Measurements from ENCODE around the gene C1QTNF8.
A peak's percentile ranks its signal among the peaks of the same experiment; 100 is the strongest.

Gene C1QTNF8

DNA sequence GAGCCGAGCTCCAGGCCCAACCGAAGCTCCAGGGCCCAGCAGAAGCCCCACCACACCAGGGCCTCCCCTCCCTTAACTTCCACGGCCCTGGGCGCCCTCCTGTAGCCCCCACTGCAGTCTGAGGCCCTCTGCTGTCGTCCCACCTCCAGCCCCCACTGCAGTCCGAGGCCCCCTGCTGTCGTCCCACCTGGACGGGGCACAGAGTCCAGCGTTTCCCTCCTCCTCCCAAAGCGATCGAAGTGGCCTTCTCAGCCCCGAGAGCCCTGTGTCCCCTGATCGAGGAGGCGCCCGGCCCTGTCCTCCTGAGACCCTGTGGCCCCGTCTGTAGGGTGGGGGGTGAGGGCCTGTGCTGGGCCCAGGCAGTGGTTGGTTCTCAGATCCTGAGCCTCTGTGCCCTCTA is 31.1 kb upstream of the C1QTNF8 start:
- Histone ChIP-seq H3K27ac (ENCODE audit: extremely low read depth, low read depth, low read length) (no peak overlapping the region), H3K9me3 (ENCODE audit: control insufficient read depth, insufficient read depth, low read depth, low read length) (no peaks in the 10 kb centered on the region), H3K36me3 (ENCODE audit: control insufficient read depth in 2 of 2, insufficient read depth in 1 of 2, low read length in 2 of 2) (no peaks in the 10 kb centered on the region), H3K4me1 (ENCODE audit: control insufficient read depth, insufficient read depth, low read length) (no peaks in the 10 kb centered on the region), H3K4me3 (ENCODE audit: low read depth, low read length) (no peak overlapping the region)
- TF ChIP-seq ZNF423 (tag by site-specific recombination; IDR thresholded peaks at IDR 0.05) (no peak), MYNN (tag by site-specific recombination; IDR thresholded peaks at IDR 0.05; ENCODE audit: borderline replicate concordance) (no peak), EGR2 (tag by site-specific recombination; IDR thresholded peaks at IDR 0.05; ENCODE audit: low read depth) (no peak), ZFP69B (tag by site-specific recombination; IDR thresholded peaks at IDR 0.05) (no peak), ZNF660 (tag by site-specific recombination; IDR thresholded peaks at IDR 0.05) (no peak), ZNF747 (tag by site-specific recombination; IDR thresholded peaks at IDR 0.05) (no peak), ZNF571 (tag by site-specific recombination; IDR thresholded peaks at IDR 0.05) (no peak), SCRT2 (tag by site-specific recombination; IDR thresholded peaks at IDR 0.05) (no peak), KLF16 (tag by site-specific recombination; IDR thresholded peaks at IDR 0.05) (no peak), ZNF555 (tag by site-specific recombination; conservative IDR thresholded peaks at IDR 0.05) (no peak), HOXA7 (CRISPR knock-in tag; IDR thresholded peaks at IDR 0.05; ENCODE audit: borderline replicate concordance) (no peak)
- ChIA-PET POLR2A (no interaction called here), CTCF (interaction anchor here (0.6 to 1.1 kb wide), 2 partner anchors 9 to 57 kb away, joined by 3 to 5 read pairs; no protein-coding TSS in a partner anchor)

DNA sequence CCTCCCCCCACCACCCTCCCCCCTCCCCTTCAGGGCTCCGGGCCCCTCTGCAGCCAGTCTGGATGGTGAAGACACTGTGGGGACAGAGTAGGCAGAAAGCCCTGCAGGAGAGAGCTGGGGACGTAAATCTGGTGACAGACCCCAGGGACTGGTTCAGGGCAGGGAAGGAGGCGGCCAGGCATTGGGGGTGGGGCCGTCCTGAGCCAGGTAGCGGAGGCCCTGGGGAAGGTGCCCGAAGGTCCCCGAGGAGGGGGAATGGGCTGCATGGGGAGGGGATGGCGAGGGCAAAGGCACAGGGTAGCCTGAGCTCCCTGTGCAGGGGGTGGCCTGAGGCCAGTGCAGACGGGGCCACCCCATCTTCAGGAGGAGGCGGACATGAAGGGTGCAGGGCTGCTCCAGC is 30.5 kb upstream of the C1QTNF8 start:
- H3K27ac ChIP-seq (ENCODE audit: extremely low read depth, low read depth, low read length), result no peak overlapping the region
- H3K9me3 ChIP-seq (ENCODE audit: control insufficient read depth, insufficient read depth, low read depth, low read length), result no peaks in the 10 kb centered on the region
- H3K36me3 ChIP-seq (ENCODE audit: control insufficient read depth in 2 of 2, insufficient read depth in 1 of 2, low read length in 2 of 2), result no peaks in the 10 kb centered on the region
- TF ChIP-seq SP3 (tag by site-specific recombination; IDR thresholded peaks at IDR 0.05) (no peak), GLIS1 (tag by site-specific recombination; IDR thresholded peaks at IDR 0.05) (0 out of 2 replicates have a peak, but pooled peaks have one; percentile 12)
- H3K4me1 ChIP-seq (ENCODE audit: control insufficient read depth, insufficient read depth, low read length), result no peaks in the 10 kb centered on the region
- ChIA-PET CTCF (interaction anchor here (0.6 to 1.1 kb wide), 2 partner anchors 9 to 57 kb away, joined by 3 to 5 read pairs; no protein-coding TSS in a partner anchor), POLR2A (no interaction called here)
- H3K4me3 ChIP-seq (ENCODE audit: low read depth, low read length), result no peak overlapping the region

DNA sequence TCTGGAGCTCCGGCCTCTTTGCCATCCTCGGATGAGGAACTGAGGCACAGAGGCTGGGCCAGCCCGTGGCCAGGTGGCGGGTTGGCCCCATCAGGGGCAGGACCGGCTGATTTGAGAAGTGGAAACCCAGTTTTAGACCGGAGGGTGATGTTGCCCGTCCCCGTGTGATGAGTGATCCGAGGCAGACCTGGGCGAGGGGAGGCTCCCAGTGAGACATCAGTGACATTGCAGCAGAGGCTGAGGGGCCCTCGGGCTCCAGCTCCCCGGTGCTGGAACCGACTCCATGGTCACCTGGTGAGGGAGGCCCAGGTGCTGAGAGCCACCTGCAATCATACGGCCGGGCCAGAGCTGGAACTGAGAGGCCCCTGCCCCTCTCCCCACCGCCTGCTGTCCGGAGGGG is 30.0 kb upstream of the C1QTNF8 start:
- Histone ChIP-seq H3K4me1 (ENCODE audit: control insufficient read depth, insufficient read depth, low read length) (no peaks in the 10 kb centered on the region), H3K4me3 (ENCODE audit: low read depth, low read length) (no peak overlapping the region), H3K36me3 (ENCODE audit: control insufficient read depth in 2 of 2, insufficient read depth in 1 of 2, low read length in 2 of 2) (no peaks in the 10 kb centered on the region), H3K27ac (ENCODE audit: extremely low read depth, low read depth, low read length) (no peak overlapping the region), H3K9me3 (ENCODE audit: control insufficient read depth, insufficient read depth, low read depth, low read length) (no peaks in the 10 kb centered on the region)
- TF ChIP-seq ZNF335 (tag by site-specific recombination; conservative IDR thresholded peaks at IDR 0.05) (no peak), WT1 (tag by site-specific recombination; IDR thresholded peaks at IDR 0.05) (no peak), ZNF19 (tag by site-specific recombination; IDR thresholded peaks at IDR 0.05; ENCODE audit: low read depth) (no peak), ZNF792 (tag by site-specific recombination; IDR thresholded peaks at IDR 0.05) (no peak)
- POLR2A ChIA-PET, result no interaction called here
- CTCF ChIA-PET, result interaction anchor here (1.1 kb wide), 2 partner anchors 58 to 68 kb away, joined by 3 to 5 read pairs; no protein-coding TSS in a partner anchor

DNA sequence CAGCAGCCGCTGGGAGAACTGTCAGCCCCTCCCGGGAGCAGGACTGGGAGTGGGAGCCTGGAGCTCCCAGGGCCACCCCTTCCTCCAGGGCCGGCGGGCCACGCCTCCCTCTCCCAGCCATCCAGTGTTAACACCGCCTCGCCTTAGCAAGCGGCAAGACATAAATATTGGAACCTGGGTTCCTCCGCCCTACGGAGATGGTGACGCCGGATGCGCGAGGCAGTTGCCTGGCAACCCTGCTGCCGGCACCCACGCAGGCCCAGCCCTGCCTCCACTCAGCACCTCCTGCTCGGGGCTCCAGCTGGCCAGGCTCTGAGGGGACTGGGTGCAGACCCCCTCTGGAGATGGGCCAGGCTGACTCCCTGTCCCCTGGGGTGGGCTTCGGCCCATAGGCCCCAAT is 29.4 kb upstream of the C1QTNF8 start:
- no peaks in the 10 kb centered on the region for H3K36me3 ChIP-seq (ENCODE audit: control insufficient read depth in 2 of 2, insufficient read depth in 1 of 2, low read length in 2 of 2)
- H3K27ac ChIP-seq (ENCODE audit: extremely low read depth, low read depth, low read length), result no peak overlapping the region
- H3K9me3 ChIP-seq (ENCODE audit: control insufficient read depth, insufficient read depth, low read depth, low read length), result no peaks in the 10 kb centered on the region
- H3K4me1 ChIP-seq (ENCODE audit: control insufficient read depth, insufficient read depth, low read length), result no peaks in the 10 kb centered on the region
- ChIA-PET POLR2A (interaction anchor here (0.5 kb wide), 1 partner anchor 416 kb away, joined by 4 read pairs; no protein-coding TSS in a partner anchor), CTCF (interaction anchor here (0.6 to 1.1 kb wide), 2 partner anchors 68 to 546 kb away, joined by 3 read pairs; no protein-coding TSS in a partner anchor)
- H3K4me3 ChIP-seq (ENCODE audit: low read depth, low read length), result no peak overlapping the region
- TF ChIP-seq ZNF169 (tag by site-specific recombination; IDR thresholded peaks at IDR 0.05) (no peak), KLF1 (tag by site-specific recombination; IDR thresholded peaks at IDR 0.05) (peak; percentile 42), EGR2 (tag by site-specific recombination; IDR thresholded peaks at IDR 0.05; ENCODE audit: low read depth) (peak; percentile 41), OSR2 (tag by site-specific recombination; IDR thresholded peaks at IDR 0.05) (peak; percentile 56), ZNF600 (tag by site-specific recombination; IDR thresholded peaks at IDR 0.05) (peak; percentile 44; the same call in 1 of the 2 replicates), GFI1B (tag by site-specific recombination; IDR thresholded peaks at IDR 0.05) (no peak), KLF9 (tag by site-specific recombination; IDR thresholded peaks at IDR 0.05; ENCODE audit: low read depth) (peak; percentile 68; the same call in 1 of the 2 replicates)
- TF ChIP-seq, protein P1, sequence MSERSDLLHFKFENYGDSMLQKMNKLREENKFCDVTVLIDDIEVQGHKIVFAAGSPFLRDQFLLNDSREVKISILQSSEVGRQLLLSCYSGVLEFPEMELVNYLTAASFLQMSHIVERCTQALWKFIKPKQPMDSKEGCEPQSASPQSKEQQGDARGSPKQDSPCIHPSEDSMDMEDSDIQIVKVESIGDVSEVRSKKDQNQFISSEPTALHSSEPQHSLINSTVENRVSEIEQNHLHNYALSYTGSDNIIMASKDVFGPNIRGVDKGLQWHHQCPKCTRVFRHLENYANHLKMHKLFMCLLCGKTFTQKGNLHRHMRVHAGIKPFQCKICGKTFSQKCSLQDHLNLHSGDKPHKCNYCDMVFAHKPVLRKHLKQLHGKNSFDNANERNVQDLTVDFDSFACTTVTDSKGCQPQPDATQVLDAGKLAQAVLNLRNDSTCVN (tag by site-specific recombination; optimal IDR thresholded peaks at IDR 0.05), result no peak
- TF ChIP-seq, protein P2, sequence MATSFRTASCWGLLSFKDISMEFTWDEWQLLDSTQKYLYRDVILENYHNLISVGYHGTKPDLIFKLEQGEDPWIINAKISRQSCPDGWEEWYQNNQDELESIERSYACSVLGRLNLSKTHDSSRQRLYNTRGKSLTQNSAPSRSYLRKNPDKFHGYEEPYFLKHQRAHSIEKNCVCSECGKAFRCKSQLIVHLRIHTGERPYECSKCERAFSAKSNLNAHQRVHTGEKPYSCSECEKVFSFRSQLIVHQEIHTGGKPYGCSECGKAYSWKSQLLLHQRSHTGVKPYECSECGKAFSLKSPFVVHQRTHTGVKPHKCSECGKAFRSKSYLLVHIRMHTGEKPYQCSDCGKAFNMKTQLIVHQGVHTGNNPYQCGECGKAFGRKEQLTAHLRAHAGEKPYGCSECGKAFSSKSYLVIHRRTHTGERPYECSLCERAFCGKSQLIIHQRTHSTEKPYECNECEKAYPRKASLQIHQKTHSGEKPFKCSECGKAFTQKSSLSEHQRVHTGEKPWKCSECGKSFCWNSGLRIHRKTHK (tag by site-specific recombination; IDR thresholded peaks at IDR 0.05), result no peak
- TF ChIP-seq, protein P3, sequence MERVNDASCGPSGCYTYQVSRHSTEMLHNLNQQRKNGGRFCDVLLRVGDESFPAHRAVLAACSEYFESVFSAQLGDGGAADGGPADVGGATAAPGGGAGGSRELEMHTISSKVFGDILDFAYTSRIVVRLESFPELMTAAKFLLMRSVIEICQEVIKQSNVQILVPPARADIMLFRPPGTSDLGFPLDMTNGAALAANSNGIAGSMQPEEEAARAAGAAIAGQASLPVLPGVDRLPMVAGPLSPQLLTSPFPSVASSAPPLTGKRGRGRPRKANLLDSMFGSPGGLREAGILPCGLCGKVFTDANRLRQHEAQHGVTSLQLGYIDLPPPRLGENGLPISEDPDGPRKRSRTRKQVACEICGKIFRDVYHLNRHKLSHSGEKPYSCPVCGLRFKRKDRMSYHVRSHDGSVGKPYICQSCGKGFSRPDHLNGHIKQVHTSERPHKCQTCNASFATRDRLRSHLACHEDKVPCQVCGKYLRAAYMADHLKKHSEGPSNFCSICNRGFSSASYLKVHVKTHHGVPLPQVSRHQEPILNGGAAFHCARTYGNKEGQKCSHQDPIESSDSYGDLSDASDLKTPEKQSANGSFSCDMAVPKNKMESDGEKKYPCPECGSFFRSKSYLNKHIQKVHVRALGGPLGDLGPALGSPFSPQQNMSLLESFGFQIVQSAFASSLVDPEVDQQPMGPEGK (tag by site-specific recombination; IDR thresholded peaks at IDR 0.05), result peak; percentile 71
